Panc1 (cell line): ENCODE results near the gene NAXE. TPM values are rescaled to one million over a fixed set of nuclear protein-coding genes. Genes with fewer than 3 reads are reported as not detected.
A peak's percentile ranks its signal among the peaks of the same experiment; 100 is the strongest.

ENCODE experiments used
- ATAC-seq: fragments of 200-7000 bp; cut with Tn5 transposase; 2 replicates; pipeline ENCODE4 v1.9.1; 2020; ENCODE audit warnings: mild to moderate bottlenecking, moderate library complexity
- BruUV-seq: library from RNA; stranded (reverse); fragments of 400-500 nt; replicated peaks from 2 replicates; lab custom pipeline; 2021; lab: Mats Ljungman, UMichigan
- CTCF ChIA-PET: fragments of 300-600 bp; sonication (Branson Sonifier 250); formaldehyde crosslinking; loops from one replicate; lab custom pipeline; 2022; ENCODE audit warnings: antibody characterized with exemption; lab: Charles Lee
- POLR2A ChIA-PET: fragments of 300-600 bp; sonication (Branson Sonifier 250); formaldehyde crosslinking; loops from one replicate; lab custom pipeline; 2022; ENCODE audit warnings: antibody characterized with exemption; lab: Charles Lee
- DNase-seq: peaks from one replicate; pipeline ENCODE4 v3.0.0-alpha.2; 2010; ENCODE audit warnings: low read depth, low spot score
- H3K27ac ChIP-seq: 2 replicates; pipeline ENCODE4 v1.5.1; 2011; ENCODE audit warnings: mild to moderate bottlenecking, low read length, inconsistent platforms
- H3K27me3 ChIP-seq: fragments of 200-500 bp; sonication (Bioruptor generic); 2 replicates; pipeline ENCODE4 v1.6.0; 2014; ENCODE audit warnings: low read length, inconsistent platforms; ENCODE audit not compliant: control insufficient read depth, insufficient read depth
- H3K36me3 ChIP-seq: fragments of 200-500 bp; sonication (Bioruptor generic); 2 replicates; pipeline ENCODE4 v1.5.1; 2014; ENCODE audit warnings: inconsistent platforms, mild to moderate bottlenecking, low read length, moderate library complexity; ENCODE audit not compliant: control insufficient read depth, insufficient read depth
- H3K4me1 ChIP-seq: 2 replicates; pipeline ENCODE4 v1.5.1; 2011; ENCODE audit warnings: inconsistent platforms, mild to moderate bottlenecking, low read length, moderate library complexity; ENCODE audit not compliant: control insufficient read depth, insufficient read depth
- H3K4me3 ChIP-seq, 2 experiments: 2 replicates each; pipeline ENCODE4 v1.5.1; 2011 to 2012; ENCODE audit warnings: low read depth in 2 of 2, low read length in 2 of 2, mild to moderate bottlenecking in 2 of 2, inconsistent platforms in 1 of 2, moderate library complexity in 1 of 2
- H3K9me3 ChIP-seq: fragments of 200-500 bp; sonication (Bioruptor generic); 2 replicates; pipeline ENCODE4 v1.5.1; 2014; ENCODE audit warnings: low read depth, mild to moderate bottlenecking, inconsistent platforms, low read length, moderate library complexity; ENCODE audit not compliant: control insufficient read depth, insufficient read depth
- POLR2AphosphoS5 ChIP-seq: IDR thresholded peaks from 2 replicates; pipeline ENCODE4 v1.6.1; 2012; ENCODE audit warnings: mild to moderate bottlenecking, low read depth, low read length, moderate library complexity
- SIN3A ChIP-seq: IDR thresholded peaks from 2 replicates; pipeline ENCODE4 v1.6.1; 2012; ENCODE audit warnings: low read depth, mild to moderate bottlenecking, low read length, moderate library complexity, borderline replicate concordance; ENCODE audit not compliant: insufficient read depth
- TCF7L2 ChIP-seq: IDR thresholded peaks from 2 replicates; pipeline ENCODE4 v1.6.1; 2011; ENCODE audit warnings: mild to moderate bottlenecking, low read depth, low read length, inconsistent platforms
- in situ Hi-C: cut with HindIII; loops from 2 replicates; pipeline ENCODE4 v1.10.0; 2016; ENCODE audit warnings: low sequenced_read_pairs, low pct_unique_long_range_greater_than_20kb
- intact Hi-C: fragments of 100-400 bp; cut with micrococcal nuclease; formaldehyde crosslinking; loops from one replicate; pipeline ENCODE4 v1.10.0; 2022; ENCODE audit not compliant: unreplicated experiment
- total RNA-seq: library from RNA; stranded (reverse); gene quantifications from one replicate; pipeline ENCODE4 v1.2.1, GENCODE V29; 2021; ENCODE audit not compliant: unreplicated experiment
- TF ChIP-seq, protein P1 (sequence below): fragments of 450-650 bp; IDR thresholded peaks from 2 replicates; pipeline ENCODE4 v1.5.1; 2017; ENCODE audit warnings: mild to moderate bottlenecking
- TF ChIP-seq, protein P2 (sequence below), 2 experiments: IDR thresholded peaks; 2 replicates each; pipeline ENCODE4 v1.6.1; 2011 to 2012; ENCODE audit warnings: low read depth in 2 of 2, control low read depth in 1 of 2, low read length in 1 of 2, mild to moderate bottlenecking in 1 of 2, moderate library complexity in 1 of 2; ENCODE audit not compliant: insufficient read depth in 1 of 2

The NAXE gene
- total RNA-seq, 1 experiment from 2014 or later: 211 TPM

DNA sequence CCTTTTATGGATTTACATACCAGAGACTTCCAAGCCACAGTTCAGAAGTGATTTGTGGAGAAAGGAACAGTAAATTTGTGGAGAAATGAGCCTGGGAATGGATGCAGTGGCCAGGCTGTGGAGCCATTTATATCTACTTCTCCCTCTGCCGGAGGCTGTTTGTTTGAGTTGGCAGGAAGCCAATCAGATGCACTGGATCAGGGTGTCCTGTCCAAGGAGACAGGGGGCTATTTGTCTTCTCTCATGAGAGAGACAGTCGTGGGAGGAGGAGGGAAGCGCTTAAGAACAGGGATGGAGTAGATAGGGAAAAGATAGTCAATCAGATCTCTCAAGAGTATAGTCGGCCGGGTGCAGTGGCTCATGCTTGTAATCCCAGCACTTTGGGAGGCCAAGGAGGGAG is 24.9 kb downstream of the NAXE start:
- intact Hi-C loops (no loop called here), in situ Hi-C loops (no loop called here)
- H3K36me3 ChIP-seq: no peaks in the 10 kb centered on the region
- CTCF ChIA-PET: interaction anchor here (0.7 to 0.9 kb wide), 2 partner anchors 8 to 42 kb away, joined by 3 to 5 read pairs; no protein-coding TSS in a partner anchor
- H3K27ac ChIP-seq: no peak overlapping the region
- peak; percentile 64 for ATAC-seq
- H3K9me3 ChIP-seq: no peaks in the 10 kb centered on the region
- POLR2A ChIA-PET: no interaction called here
- H3K4me3 ChIP-seq: peak overlapping the region in 1 of 2 experiments; percentile 6; a peak in 1 of 4 replicates
- DNase-seq: no peak
- TF ChIP-seq SIN3A (no peak), POLR2AphosphoS5 (no peak), TCF7L2 (no peak)
- TF ChIP-seq, protein P1, sequence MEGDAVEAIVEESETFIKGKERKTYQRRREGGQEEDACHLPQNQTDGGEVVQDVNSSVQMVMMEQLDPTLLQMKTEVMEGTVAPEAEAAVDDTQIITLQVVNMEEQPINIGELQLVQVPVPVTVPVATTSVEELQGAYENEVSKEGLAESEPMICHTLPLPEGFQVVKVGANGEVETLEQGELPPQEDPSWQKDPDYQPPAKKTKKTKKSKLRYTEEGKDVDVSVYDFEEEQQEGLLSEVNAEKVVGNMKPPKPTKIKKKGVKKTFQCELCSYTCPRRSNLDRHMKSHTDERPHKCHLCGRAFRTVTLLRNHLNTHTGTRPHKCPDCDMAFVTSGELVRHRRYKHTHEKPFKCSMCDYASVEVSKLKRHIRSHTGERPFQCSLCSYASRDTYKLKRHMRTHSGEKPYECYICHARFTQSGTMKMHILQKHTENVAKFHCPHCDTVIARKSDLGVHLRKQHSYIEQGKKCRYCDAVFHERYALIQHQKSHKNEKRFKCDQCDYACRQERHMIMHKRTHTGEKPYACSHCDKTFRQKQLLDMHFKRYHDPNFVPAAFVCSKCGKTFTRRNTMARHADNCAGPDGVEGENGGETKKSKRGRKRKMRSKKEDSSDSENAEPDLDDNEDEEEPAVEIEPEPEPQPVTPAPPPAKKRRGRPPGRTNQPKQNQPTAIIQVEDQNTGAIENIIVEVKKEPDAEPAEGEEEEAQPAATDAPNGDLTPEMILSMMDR: no peak
- TF ChIP-seq, protein P2, sequence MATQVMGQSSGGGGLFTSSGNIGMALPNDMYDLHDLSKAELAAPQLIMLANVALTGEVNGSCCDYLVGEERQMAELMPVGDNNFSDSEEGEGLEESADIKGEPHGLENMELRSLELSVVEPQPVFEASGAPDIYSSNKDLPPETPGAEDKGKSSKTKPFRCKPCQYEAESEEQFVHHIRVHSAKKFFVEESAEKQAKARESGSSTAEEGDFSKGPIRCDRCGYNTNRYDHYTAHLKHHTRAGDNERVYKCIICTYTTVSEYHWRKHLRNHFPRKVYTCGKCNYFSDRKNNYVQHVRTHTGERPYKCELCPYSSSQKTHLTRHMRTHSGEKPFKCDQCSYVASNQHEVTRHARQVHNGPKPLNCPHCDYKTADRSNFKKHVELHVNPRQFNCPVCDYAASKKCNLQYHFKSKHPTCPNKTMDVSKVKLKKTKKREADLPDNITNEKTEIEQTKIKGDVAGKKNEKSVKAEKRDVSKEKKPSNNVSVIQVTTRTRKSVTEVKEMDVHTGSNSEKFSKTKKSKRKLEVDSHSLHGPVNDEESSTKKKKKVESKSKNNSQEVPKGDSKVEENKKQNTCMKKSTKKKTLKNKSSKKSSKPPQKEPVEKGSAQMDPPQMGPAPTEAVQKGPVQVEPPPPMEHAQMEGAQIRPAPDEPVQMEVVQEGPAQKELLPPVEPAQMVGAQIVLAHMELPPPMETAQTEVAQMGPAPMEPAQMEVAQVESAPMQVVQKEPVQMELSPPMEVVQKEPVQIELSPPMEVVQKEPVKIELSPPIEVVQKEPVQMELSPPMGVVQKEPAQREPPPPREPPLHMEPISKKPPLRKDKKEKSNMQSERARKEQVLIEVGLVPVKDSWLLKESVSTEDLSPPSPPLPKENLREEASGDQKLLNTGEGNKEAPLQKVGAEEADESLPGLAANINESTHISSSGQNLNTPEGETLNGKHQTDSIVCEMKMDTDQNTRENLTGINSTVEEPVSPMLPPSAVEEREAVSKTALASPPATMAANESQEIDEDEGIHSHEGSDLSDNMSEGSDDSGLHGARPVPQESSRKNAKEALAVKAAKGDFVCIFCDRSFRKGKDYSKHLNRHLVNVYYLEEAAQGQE (IDR thresholded peaks at IDR 0.05; ENCODE audit: insufficient read depth in 1 of 2, low read depth in 2 of 2, low read length in 1 of 2): no peak
- no TSS peak for BruUV-seq
- H3K4me1 ChIP-seq: peaks cover 4% of the 10 kb centered on the region
- H3K27me3 ChIP-seq: no peaks in the 10 kb centered on the region

DNA sequence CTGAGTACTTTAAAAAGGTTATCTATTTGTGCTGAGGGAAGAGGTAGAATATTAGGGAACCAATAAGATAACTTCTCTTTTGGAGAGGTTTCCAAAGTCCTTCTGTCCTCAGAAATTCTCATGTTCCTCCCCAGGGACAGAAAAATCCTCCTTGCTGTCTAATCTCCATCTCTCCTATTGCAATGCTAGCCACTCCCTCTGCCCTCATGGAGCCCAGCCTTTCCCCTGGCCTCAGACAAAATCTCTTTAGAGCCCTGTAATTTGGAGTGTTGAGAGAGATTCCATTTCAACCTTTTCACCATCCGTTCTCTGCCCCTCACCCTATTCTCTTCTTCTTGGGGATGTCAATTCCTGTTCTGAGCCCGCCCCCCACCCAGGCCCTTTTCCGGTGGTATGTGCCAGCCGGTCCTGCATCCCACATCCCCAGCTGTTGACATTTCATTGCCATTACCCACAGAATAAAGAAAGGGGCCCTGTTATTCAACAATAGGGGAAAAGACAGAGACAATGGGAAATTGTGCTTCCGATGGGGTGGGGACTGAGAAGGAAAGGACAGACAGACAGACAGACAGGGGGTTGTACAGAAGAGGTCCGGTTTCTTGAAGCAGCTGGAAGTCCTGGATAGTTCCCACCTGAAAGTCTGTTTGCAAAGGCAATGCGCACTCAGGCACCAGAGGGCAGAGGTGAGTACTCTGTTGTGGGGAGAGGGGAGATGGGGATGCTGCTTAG is 27.4 kb downstream of the NAXE start, which contains the start of gene HAPLN2:
Gene HAPLN2, plus strand, starts transcription at position 563 of the 729 bp plus-strand sequence. CDS start 4,076 bp downstream, outside the sequence.
- Histone ChIP-seq H3K9me3 (no peaks in the 10 kb centered on the region), H3K4me3 (no peak within 1 kb of the TSS), H3K36me3 (no peaks in the 10 kb centered on the region), H3K27me3 (no peaks in the 10 kb centered on the region), H3K27ac (no peak within 1 kb of the TSS), H3K4me1 (peaks cover 4% of the 10 kb centered on the region)
- no TSS peak for BruUV-seq
- ATAC-seq (no peak), DNase-seq (no peak)
- ChIA-PET POLR2A (no interaction called here), CTCF (interaction anchor here (1.3 kb wide), 1 partner anchor 39 kb away, joined by 5 read pairs; no protein-coding TSS in a partner anchor)
- in situ Hi-C loops (no loop called here), intact Hi-C loops (no loop called here)
- TF ChIP-seq SIN3A: no peak
- TF ChIP-seq, protein P1: peak; percentile 83
